Astrocyte (in vitro differentiated cells and primary cell): Measurements from ENCODE around the gene RUNX3. TPM values are rescaled to one million over a fixed set of nuclear protein-coding genes. Genes with fewer than 3 reads are reported as not detected.

Experiments used
- DNase-seq: peaks from one replicate; pipeline ENCODE4 v3.0.0-alpha.2; 2010; ENCODE audit warnings: low read depth
- FAIRE-seq: peaks from 2 replicates; lab custom pipeline; 2011; peaks lifted over from hg19 to GRCh38; lab: Jason Lieb, UNC
- H2AFZ ChIP-seq: 2 replicates; pipeline ENCODE4 v1.6.0; 2012; ENCODE audit warnings: low read depth, low read length, inconsistent platforms
- H3K27ac ChIP-seq: 2 replicates; pipeline ENCODE4 v1.5.1; 2011; ENCODE audit warnings: low read depth, low read length, inconsistent platforms
- H3K27me3 ChIP-seq: 2 replicates; pipeline ENCODE4 v1.6.0; 2011; ENCODE audit warnings: low read length, inconsistent platforms; ENCODE audit not compliant: insufficient read depth
- H3K36me3 ChIP-seq: 2 replicates; pipeline ENCODE4 v1.5.1; 2011; ENCODE audit warnings: low read length, inconsistent platforms; ENCODE audit not compliant: insufficient read depth
- H3K4me1 ChIP-seq: 2 replicates; pipeline ENCODE4 v1.5.1; 2011; ENCODE audit warnings: low read length, inconsistent platforms; ENCODE audit not compliant: insufficient read depth
- H3K4me2 ChIP-seq: 2 replicates; pipeline ENCODE4 v1.6.0; 2012; ENCODE audit warnings: low read length, inconsistent platforms
- H3K4me3 ChIP-seq: 2 replicates; pipeline ENCODE4 v1.5.1; 2011; ENCODE audit warnings: low read depth, mild to moderate bottlenecking, low read length, inconsistent platforms; ENCODE audit not compliant: insufficient read depth
- H3K79me2 ChIP-seq: 2 replicates; pipeline ENCODE4 v1.6.0; 2012; ENCODE audit warnings: mild to moderate bottlenecking, low read length, inconsistent platforms; ENCODE audit not compliant: insufficient read depth
- H3K9ac ChIP-seq: 2 replicates; pipeline ENCODE4 v1.6.0; 2012; ENCODE audit warnings: mild to moderate bottlenecking, low read length, inconsistent platforms
- H3K9me3 ChIP-seq: 2 replicates; pipeline ENCODE4 v1.5.1; 2012; ENCODE audit warnings: low read depth, mild to moderate bottlenecking, low read length, inconsistent platforms; ENCODE audit not compliant: insufficient read depth
- H4K20me1 ChIP-seq: 2 replicates; pipeline ENCODE4 v1.6.0; 2012; ENCODE audit warnings: low read length, inconsistent platforms; ENCODE audit not compliant: insufficient read depth
- H3K27ac Mint-ChIP-seq: one replicate; pipeline ENCODE4 v1.8.0; 2021; ENCODE audit warnings: mild to moderate bottlenecking, mixed read lengths; ENCODE audit not compliant: unreplicated experiment
- H3K27me3 Mint-ChIP-seq: one replicate; pipeline ENCODE4 v1.8.0; 2021; ENCODE audit warnings: low read depth, mixed read lengths; ENCODE audit not compliant: unreplicated experiment
- H3K36me3 Mint-ChIP-seq: one replicate; pipeline ENCODE4 v1.8.0; 2021; ENCODE audit warnings: low read depth, mixed read lengths; ENCODE audit not compliant: unreplicated experiment
- H3K4me1 Mint-ChIP-seq: one replicate; pipeline ENCODE4 v1.8.0; 2021; ENCODE audit warnings: low read depth, mixed read lengths; ENCODE audit not compliant: unreplicated experiment
- H3K4me3 Mint-ChIP-seq: one replicate; pipeline ENCODE4 v1.8.0; 2021; ENCODE audit warnings: mild to moderate bottlenecking, moderate library complexity, mixed read lengths; ENCODE audit not compliant: unreplicated experiment
- H3K9me3 Mint-ChIP-seq: one replicate; pipeline ENCODE4 v1.8.0; 2021; ENCODE audit warnings: mild to moderate bottlenecking, mixed read lengths; ENCODE audit not compliant: unreplicated experiment
- CTCF ChIP-seq: IDR thresholded peaks from 2 replicates; pipeline ENCODE4 v1.5.1; 2011; ENCODE audit warnings: low read depth, mild to moderate bottlenecking, inconsistent platforms, low read length, moderate library complexity; ENCODE audit not compliant: insufficient read depth
- EZH2 ChIP-seq: IDR thresholded peaks from 2 replicates; pipeline ENCODE4 v1.6.1; 2012; ENCODE audit warnings: mild to moderate bottlenecking, low read length, inconsistent platforms; ENCODE audit not compliant: insufficient read depth
- total RNA-seq: library from RNA; stranded (reverse); gene quantifications from 2 replicates; pipeline ENCODE4 v1.2.1, GENCODE V29; 2021

RUNX3 gene
- total RNA-seq, 1 donor from 2014 or later = 2.5 TPM

GRCh38 chr1:24955161-24955560 is 25.1 kb upstream of the RUNX3 start:
- peak overlapping the region; percentile 47 for H3K4me3 Mint-ChIP-seq
- Histone ChIP-seq H3K9me3 (no peaks in the 10 kb centered on the region), H3K4me3 (no peak overlapping the region), H3K9ac (no peak overlapping the region), H3K27me3 (no peaks in the 10 kb centered on the region), H4K20me1 (no peaks in the 10 kb centered on the region), H3K4me2 (peak overlapping the region; percentile 63), H3K79me2 (no peaks in the 10 kb centered on the region), H3K36me3 (no peaks in the 10 kb centered on the region), H2AFZ (peak overlapping the region; percentile 18), H3K4me1 (peaks cover 17% of the 10 kb centered on the region), H3K27ac (peak overlapping the region; percentile 21)
- peaks cover 20% of the 10 kb centered on the region for H3K4me1 Mint-ChIP-seq
- H3K27ac Mint-ChIP-seq = peak overlapping the region; percentile 67
- no peaks in the 10 kb centered on the region for H3K9me3 Mint-ChIP-seq
- DNase-seq = peak; percentile 74
- peaks cover 2% of the 10 kb centered on the region for H3K36me3 Mint-ChIP-seq
- FAIRE-seq = peak; percentile 78
- peaks cover 11% of the 10 kb centered on the region for H3K27me3 Mint-ChIP-seq
- no peak for TF ChIP-seq CTCF
- no peak for TF ChIP-seq EZH2

- H3K27me3 ChIP-seq = no peaks in the 10 kb centered on the region
- no peak overlapping the region for H3K4me3 Mint-ChIP-seq
- no peak for FAIRE-seq
Observed at GRCh38 chr1:24954631-24955030, 24.6 kb upstream of the RUNX3 start.

More at GRCh38 chr1:24954631-24955030, 24.6 kb upstream of the RUNX3 start:
- Histone ChIP-seq H2AFZ (no peak overlapping the region), H3K36me3 (no peaks in the 10 kb centered on the region), H3K4me1 (peaks cover 21% of the 10 kb centered on the region), H3K4me2 (peak overlapping the region; percentile 63), H4K20me1 (no peaks in the 10 kb centered on the region), H3K9ac (no peak overlapping the region), H3K9me3 (no peaks in the 10 kb centered on the region), H3K79me2 (no peaks in the 10 kb centered on the region), H3K4me3 (no peak overlapping the region), H3K27ac (no peak overlapping the region)
- Mint-ChIP-seq H3K27me3 (peaks cover 5% of the 10 kb centered on the region), H3K9me3 (no peaks in the 10 kb centered on the region), H3K36me3 (peaks cover 2% of the 10 kb centered on the region), H3K4me1 (peaks cover 24% of the 10 kb centered on the region), H3K27ac (peak overlapping the region; percentile 67)
- TF ChIP-seq CTCF (no peak), EZH2 (no peak)
- DNase-seq = no peak
